Central memory CD8-positive, alpha-beta T cell (primary cell): ENCODE measurements around the gene EIF2A.

Source experiments
- ATAC-seq: fragments of 150-1000 bp; cut with Tn5 transposase; replicated peaks from 2 replicates; pipeline ENCODE4 v1.10.0; 2022; ENCODE audit warnings: mild to moderate bottlenecking, moderate FRiP score, moderate number of reproducible peaks; ENCODE audit not compliant: poor library complexity, severe bottlenecking; ENCODE audit errors: extremely low read depth
- DNase-seq, 2 donors: peaks; one replicate each; pipeline ENCODE4 v3.0.0; 2021; ENCODE audit warnings: low spot score in 2 of 2
- H3K27ac Mint-ChIP-seq: one replicate; pipeline ENCODE4 v1.8.0; 2022; ENCODE audit warnings: low read depth, mild to moderate bottlenecking, moderate library complexity, mixed read lengths
- H3K27me3 Mint-ChIP-seq: one replicate; pipeline ENCODE4 v1.8.0; 2022; ENCODE audit warnings: mixed read lengths
- H3K36me3 Mint-ChIP-seq: one replicate; pipeline ENCODE4 v1.8.0; 2022; ENCODE audit warnings: mild to moderate bottlenecking, moderate library complexity, mixed read lengths; ENCODE audit not compliant: insufficient read depth
- H3K4me1 Mint-ChIP-seq: one replicate; pipeline ENCODE4 v1.8.0; 2022; ENCODE audit warnings: mixed read lengths
- H3K4me3 Mint-ChIP-seq: one replicate; pipeline ENCODE4 v1.8.0; 2022; ENCODE audit warnings: mild to moderate bottlenecking, moderate library complexity, mixed read lengths
- H3K9me3 Mint-ChIP-seq: one replicate; pipeline ENCODE4 v1.8.0; 2022; ENCODE audit warnings: mixed read lengths

Gene EIF2A

GRCh38 chr3:150635526-150635925 lies 88.9 kb downstream of the EIF2A start:
- H3K4me3 Mint-ChIP-seq, result peak overlapping the region; percentile 45

More at GRCh38 chr3:150635526-150635925, 88.9 kb downstream of the EIF2A start:
- ATAC-seq (peak; percentile 91), DNase-seq (no peak)
- Mint-ChIP-seq H3K27ac (peak overlapping the region; percentile 85), H3K27me3 (no peaks in the 10 kb centered on the region), H3K4me1 (peaks cover 28% of the 10 kb centered on the region), H3K9me3 (no peaks in the 10 kb centered on the region), H3K36me3 (peaks cover 14% of the 10 kb centered on the region)
